ENCODE measurements around the gene SORCS2.

Gene SORCS2

DNA sequence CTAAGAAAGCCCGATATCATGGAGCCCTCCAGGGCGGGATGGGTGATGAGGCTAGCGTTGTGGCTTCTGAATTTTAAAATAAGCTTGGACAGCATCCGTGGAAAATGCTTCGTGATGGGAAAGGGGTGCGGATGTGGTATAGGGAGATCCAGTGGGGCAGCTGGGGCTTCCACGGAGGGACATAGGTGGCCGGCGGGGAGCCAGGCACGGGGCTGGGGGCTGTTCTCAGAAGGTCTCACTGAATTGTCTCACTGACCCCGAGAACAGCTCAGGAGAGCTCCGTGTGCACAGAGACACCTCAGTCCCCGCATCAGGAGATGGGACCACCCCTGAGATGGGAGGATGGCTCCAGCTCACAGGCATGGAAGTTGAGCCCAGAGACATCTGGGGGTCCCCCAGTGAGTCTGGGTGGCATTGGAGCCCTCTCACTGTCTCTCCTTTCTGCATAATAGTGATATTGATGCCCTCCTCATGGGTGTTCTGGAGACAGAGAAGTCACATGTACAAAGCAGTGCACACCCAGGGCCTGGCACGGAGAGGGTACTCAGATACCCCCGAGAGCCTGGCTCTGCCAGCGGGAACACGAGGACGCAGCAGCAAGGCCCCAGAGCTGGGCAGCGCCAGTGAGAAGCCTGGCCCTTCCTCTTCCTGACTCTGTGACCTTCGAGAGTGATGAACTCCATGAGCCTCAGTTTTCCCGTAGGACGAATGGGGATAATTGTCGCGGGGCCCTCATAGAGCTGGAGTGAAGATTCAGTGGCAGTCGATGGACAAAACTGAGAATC, 313.0 kb downstream of the SORCS2 start:
- TF ChIP-seq REPIN1 (tag by site-specific recombination; IDR thresholded peaks at IDR 0.05; ENCODE audit: low read depth) (no peak), ZNF37A (tag by site-specific recombination; IDR thresholded peaks at IDR 0.05) (no peak), TRIM28 (IDR thresholded peaks at IDR 0.05; ENCODE audit: borderline replicate concordance, low read length) (no peak), ZNF654 (tag by site-specific recombination; IDR thresholded peaks at IDR 0.05; ENCODE audit: low read depth) (no peak), WT1 (tag by site-specific recombination; IDR thresholded peaks at IDR 0.05) (no peak), ZNF664 (tag by site-specific recombination; IDR thresholded peaks at IDR 0.05) (no peak), ZNF302 (tag by site-specific recombination; IDR thresholded peaks at IDR 0.05; ENCODE audit: low read depth) (no peak), ZNF658 (tag by site-specific recombination; IDR thresholded peaks at IDR 0.05) (no peak), KLF9 (tag by site-specific recombination; IDR thresholded peaks at IDR 0.05; ENCODE audit: low read depth) (no peak), MZF1 (tag by site-specific recombination; IDR thresholded peaks at IDR 0.05; ENCODE audit: borderline replicate concordance) (no peak), ZNF768 (tag by site-specific recombination; IDR thresholded peaks at IDR 0.05) (no peak)
- TF ChIP-seq, protein P1, sequence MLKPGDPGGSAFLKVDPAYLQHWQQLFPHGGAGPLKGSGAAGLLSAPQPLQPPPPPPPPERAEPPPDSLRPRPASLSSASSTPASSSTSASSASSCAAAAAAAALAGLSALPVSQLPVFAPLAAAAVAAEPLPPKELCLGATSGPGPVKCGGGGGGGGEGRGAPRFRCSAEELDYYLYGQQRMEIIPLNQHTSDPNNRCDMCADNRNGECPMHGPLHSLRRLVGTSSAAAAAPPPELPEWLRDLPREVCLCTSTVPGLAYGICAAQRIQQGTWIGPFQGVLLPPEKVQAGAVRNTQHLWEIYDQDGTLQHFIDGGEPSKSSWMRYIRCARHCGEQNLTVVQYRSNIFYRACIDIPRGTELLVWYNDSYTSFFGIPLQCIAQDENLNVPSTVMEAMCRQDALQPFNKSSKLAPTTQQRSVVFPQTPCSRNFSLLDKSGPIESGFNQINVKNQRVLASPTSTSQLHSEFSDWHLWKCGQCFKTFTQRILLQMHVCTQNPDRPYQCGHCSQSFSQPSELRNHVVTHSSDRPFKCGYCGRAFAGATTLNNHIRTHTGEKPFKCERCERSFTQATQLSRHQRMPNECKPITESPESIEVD (tag by site-specific recombination; IDR thresholded peaks at IDR 0.05) = no peak
- TF ChIP-seq, protein P2, sequence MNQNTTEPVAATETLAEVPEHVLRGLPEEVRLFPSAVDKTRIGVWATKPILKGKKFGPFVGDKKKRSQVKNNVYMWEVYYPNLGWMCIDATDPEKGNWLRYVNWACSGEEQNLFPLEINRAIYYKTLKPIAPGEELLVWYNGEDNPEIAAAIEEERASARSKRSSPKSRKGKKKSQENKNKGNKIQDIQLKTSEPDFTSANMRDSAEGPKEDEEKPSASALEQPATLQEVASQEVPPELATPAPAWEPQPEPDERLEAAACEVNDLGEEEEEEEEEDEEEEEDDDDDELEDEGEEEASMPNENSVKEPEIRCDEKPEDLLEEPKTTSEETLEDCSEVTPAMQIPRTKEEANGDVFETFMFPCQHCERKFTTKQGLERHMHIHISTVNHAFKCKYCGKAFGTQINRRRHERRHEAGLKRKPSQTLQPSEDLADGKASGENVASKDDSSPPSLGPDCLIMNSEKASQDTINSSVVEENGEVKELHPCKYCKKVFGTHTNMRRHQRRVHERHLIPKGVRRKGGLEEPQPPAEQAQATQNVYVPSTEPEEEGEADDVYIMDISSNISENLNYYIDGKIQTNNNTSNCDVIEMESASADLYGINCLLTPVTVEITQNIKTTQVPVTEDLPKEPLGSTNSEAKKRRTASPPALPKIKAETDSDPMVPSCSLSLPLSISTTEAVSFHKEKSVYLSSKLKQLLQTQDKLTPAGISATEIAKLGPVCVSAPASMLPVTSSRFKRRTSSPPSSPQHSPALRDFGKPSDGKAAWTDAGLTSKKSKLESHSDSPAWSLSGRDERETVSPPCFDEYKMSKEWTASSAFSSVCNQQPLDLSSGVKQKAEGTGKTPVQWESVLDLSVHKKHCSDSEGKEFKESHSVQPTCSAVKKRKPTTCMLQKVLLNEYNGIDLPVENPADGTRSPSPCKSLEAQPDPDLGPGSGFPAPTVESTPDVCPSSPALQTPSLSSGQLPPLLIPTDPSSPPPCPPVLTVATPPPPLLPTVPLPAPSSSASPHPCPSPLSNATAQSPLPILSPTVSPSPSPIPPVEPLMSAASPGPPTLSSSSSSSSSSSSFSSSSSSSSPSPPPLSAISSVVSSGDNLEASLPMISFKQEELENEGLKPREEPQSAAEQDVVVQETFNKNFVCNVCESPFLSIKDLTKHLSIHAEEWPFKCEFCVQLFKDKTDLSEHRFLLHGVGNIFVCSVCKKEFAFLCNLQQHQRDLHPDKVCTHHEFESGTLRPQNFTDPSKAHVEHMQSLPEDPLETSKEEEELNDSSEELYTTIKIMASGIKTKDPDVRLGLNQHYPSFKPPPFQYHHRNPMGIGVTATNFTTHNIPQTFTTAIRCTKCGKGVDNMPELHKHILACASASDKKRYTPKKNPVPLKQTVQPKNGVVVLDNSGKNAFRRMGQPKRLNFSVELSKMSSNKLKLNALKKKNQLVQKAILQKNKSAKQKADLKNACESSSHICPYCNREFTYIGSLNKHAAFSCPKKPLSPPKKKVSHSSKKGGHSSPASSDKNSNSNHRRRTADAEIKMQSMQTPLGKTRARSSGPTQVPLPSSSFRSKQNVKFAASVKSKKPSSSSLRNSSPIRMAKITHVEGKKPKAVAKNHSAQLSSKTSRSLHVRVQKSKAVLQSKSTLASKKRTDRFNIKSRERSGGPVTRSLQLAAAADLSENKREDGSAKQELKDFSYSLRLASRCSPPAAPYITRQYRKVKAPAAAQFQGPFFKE (tag by site-specific recombination; IDR thresholded peaks at IDR 0.05; ENCODE audit: borderline replicate concordance) = no peak
- Histone ChIP-seq H3K27ac (ENCODE audit: extremely low read depth, low read depth, low read length) (no peak overlapping the region), H3K36me3 (ENCODE audit: control insufficient read depth in 2 of 2, insufficient read depth in 1 of 2, low read length in 2 of 2) (no peaks in the 10 kb centered on the region), H3K9me3 (ENCODE audit: control insufficient read depth, insufficient read depth, low read depth, low read length) (no peaks in the 10 kb centered on the region), H3K4me1 (ENCODE audit: control insufficient read depth, insufficient read depth, low read length) (no peaks in the 10 kb centered on the region), H3K4me3 (ENCODE audit: low read depth, low read length) (no peak overlapping the region)
- CTCF ChIA-PET = interaction anchor here (0.5 kb wide), 1 partner anchor 183 kb away, joined by 4 read pairs; no protein-coding TSS in a partner anchor
- POLR2A ChIA-PET = no interaction called here

DNA sequence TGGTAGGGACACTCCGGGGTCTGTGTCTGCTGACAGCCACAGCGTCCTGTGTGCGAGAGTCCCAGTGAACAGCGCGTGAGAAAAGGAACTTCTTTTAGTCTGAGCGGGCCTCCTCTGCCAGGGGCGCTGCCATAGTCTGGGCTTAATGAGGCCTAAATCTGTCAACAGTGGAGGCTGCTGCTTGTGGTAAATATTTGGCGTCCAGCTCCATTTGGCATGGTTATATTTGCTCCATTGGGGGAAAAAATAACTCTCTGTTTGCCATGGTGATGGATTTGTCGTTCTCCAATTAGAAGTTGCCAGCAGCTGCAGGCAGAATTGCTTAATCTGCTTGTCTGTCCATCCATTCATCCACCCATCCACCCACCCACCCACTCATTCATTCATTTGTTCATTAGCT, 313.8 kb downstream of the SORCS2 start:
- no peaks in the 10 kb centered on the region for H3K4me1 ChIP-seq (ENCODE audit: control insufficient read depth, insufficient read depth, low read length)
- CTCF ChIA-PET = no interaction called here
- H3K4me3 ChIP-seq (ENCODE audit: low read depth, low read length) = no peak overlapping the region
- H3K9me3 ChIP-seq (ENCODE audit: control insufficient read depth, insufficient read depth, low read depth, low read length) = no peaks in the 10 kb centered on the region
- no peaks in the 10 kb centered on the region for H3K36me3 ChIP-seq (ENCODE audit: control insufficient read depth in 2 of 2, insufficient read depth in 1 of 2, low read length in 2 of 2)
- H3K27ac ChIP-seq (ENCODE audit: extremely low read depth, low read depth, low read length) = no peak overlapping the region
- POLR2A ChIA-PET = no interaction called here
- TF ChIP-seq, protein P3, sequence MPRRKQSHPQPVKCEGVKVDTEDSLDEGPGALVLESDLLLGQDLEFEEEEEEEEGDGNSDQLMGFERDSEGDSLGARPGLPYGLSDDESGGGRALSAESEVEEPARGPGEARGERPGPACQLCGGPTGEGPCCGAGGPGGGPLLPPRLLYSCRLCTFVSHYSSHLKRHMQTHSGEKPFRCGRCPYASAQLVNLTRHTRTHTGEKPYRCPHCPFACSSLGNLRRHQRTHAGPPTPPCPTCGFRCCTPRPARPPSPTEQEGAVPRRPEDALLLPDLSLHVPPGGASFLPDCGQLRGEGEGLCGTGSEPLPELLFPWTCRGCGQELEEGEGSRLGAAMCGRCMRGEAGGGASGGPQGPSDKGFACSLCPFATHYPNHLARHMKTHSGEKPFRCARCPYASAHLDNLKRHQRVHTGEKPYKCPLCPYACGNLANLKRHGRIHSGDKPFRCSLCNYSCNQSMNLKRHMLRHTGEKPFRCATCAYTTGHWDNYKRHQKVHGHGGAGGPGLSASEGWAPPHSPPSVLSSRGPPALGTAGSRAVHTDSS (tag by site-specific recombination; IDR thresholded peaks at IDR 0.05) = no peak
- no peak for TF ChIP-seq PRDM1 (tag by site-specific recombination; IDR thresholded peaks at IDR 0.05)
- no peak for TF ChIP-seq ZNF335 (tag by site-specific recombination; conservative IDR thresholded peaks at IDR 0.05)
- TF ChIP-seq, protein P4, sequence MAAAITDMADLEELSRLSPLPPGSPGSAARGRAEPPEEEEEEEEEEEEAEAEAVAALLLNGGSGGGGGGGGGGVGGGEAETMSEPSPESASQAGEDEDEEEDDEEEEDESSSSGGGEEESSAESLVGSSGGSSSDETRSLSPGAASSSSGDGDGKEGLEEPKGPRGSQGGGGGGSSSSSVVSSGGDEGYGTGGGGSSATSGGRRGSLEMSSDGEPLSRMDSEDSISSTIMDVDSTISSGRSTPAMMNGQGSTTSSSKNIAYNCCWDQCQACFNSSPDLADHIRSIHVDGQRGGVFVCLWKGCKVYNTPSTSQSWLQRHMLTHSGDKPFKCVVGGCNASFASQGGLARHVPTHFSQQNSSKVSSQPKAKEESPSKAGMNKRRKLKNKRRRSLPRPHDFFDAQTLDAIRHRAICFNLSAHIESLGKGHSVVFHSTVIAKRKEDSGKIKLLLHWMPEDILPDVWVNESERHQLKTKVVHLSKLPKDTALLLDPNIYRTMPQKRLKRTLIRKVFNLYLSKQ (tag by site-specific recombination; IDR thresholded peaks at IDR 0.05; ENCODE audit: borderline replicate concordance) = no peak
- no peak for TF ChIP-seq GFI1B (tag by site-specific recombination; IDR thresholded peaks at IDR 0.05)
- no peak for TF ChIP-seq OVOL3 (tag by site-specific recombination; IDR thresholded peaks at IDR 0.05)
- no peak for TF ChIP-seq ZNF521 (tag by site-specific recombination; IDR thresholded peaks at IDR 0.05)
- TF ChIP-seq, protein P5, sequence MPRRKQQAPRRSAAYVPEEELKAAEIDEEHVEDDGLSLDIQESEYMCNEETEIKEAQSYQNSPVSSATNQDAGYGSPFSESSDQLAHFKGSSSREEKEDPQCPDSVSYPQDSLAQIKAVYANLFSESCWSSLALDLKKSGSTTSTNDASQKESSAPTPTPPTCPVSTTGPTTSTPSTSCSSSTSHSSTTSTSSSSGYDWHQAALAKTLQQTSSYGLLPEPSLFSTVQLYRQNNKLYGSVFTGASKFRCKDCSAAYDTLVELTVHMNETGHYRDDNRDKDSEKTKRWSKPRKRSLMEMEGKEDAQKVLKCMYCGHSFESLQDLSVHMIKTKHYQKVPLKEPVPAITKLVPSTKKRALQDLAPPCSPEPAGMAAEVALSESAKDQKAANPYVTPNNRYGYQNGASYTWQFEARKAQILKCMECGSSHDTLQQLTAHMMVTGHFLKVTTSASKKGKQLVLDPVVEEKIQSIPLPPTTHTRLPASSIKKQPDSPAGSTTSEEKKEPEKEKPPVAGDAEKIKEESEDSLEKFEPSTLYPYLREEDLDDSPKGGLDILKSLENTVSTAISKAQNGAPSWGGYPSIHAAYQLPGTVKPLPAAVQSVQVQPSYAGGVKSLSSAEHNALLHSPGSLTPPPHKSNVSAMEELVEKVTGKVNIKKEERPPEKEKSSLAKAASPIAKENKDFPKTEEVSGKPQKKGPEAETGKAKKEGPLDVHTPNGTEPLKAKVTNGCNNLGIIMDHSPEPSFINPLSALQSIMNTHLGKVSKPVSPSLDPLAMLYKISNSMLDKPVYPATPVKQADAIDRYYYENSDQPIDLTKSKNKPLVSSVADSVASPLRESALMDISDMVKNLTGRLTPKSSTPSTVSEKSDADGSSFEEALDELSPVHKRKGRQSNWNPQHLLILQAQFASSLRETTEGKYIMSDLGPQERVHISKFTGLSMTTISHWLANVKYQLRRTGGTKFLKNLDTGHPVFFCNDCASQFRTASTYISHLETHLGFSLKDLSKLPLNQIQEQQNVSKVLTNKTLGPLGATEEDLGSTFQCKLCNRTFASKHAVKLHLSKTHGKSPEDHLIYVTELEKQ (tag by site-specific recombination; IDR thresholded peaks at IDR 0.05; ENCODE audit: borderline replicate concordance) = no peak

All from HEK293 (cell line).